ENCODE data around the gene BAD. TPM values are rescaled to one million over a fixed set of nuclear protein-coding genes. Genes with fewer than 3 reads are reported as not detected.
A peak's percentile ranks its signal among the peaks of the same experiment; 100 is the strongest.

BAD gene
- total and polyA plus RNA-seq, 2 of the 13 experiments (the other 11 are each of a cell fraction or from before 2014, with no cell fraction given): 17.9 to 28.5 TPM

DNA sequence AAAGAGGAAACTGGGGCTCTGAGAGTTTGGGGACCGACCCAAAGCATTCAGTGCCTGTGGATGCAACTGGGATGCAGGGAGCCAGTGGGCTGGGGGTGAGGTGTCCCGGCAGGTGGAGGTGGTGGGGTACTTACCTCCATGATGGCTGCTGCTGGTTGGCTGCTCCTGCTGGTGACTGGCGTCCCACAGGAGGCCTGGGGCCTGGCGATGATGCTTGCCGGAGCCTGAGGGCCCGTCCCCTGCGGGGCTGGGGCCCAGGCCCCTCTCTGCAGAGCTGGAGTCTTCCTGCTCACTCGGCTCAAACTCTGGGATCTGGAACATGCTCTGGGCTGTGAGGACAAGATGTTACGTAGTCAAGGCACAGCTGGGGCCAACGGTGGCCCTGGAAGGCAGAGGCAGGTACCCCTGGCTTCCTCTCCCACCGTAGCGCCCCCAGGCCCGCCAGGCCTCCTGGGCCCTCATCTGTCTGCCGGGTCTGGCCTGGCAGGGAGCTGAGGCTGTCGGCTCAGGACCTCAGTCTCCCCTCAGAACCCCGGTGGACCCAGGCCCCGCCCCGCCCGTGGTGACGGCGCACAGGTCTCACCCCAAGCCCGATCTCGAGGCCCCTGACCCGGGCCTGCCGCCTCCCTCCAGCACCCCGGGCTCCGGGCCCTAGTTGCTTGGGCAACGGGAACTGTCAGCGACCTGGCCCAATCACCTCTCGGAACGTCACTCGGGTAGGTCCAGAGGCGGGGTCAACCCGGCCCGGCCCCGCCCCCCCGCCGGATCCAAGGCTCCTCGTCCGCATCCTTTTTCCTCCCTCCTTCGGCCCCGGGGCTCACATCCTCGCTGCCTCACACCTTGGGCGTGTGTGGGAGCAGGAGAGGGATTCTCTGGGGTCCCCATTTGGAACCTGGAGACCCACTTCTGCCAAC lies at the start of gene BAD (continued):
- TF ChIP-seq, protein P1, sequence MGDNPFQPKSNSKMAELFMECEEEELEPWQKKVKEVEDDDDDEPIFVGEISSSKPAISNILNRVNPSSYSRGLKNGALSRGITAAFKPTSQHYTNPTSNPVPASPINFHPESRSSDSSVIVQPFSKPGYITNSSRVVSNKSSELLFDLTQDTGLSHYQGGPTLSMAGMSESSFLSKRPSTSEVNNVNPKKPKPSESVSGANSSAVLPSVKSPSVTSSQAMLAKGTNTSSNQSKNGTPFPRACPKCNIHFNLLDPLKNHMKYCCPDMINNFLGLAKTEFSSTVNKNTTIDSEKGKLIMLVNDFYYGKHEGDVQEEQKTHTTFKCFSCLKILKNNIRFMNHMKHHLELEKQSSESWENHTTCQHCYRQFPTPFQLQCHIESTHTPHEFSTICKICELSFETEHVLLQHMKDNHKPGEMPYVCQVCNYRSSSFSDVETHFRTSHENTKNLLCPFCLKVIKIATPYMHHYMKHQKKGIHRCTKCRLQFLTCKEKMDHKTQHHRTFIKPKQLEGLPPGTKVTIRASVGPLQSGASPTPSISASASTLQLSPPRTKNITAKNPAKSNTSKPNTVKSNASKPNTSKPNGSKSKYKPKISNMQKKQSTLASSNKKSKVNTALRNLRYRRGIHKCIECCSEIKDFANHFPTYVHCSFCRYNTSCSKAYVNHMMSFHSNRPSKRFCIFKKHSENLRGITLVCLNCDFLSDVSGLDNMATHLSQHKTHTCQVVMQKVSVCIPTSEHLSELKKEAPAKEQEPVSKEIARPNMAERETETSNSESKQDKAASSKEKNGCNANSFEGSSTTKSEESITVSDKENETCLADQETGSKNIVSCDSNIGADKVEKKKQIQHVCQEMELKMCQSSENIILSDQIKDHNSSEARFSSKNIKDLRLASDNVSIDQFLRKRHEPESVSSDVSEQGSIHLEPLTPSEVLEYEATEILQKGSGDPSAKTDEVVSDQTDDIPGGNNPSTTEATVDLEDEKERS (CRISPR knock-in tag; IDR thresholded peaks at IDR 0.05): no peak
- TF ChIP-seq NFYB (CRISPR knock-in tag; IDR thresholded peaks at IDR 0.05) (peak; percentile 85), ZNF790 (CRISPR knock-in tag; IDR thresholded peaks at IDR 0.05; ENCODE audit: borderline replicate concordance) (0 out of 2 replicates have a peak, but pooled peaks have one; percentile 29), NAIF1 (CRISPR knock-in tag; IDR thresholded peaks at IDR 0.05; ENCODE audit: borderline replicate concordance) (peak; percentile 96), SPEN (CRISPR knock-in tag; IDR thresholded peaks at IDR 0.05; ENCODE audit: low read depth) (peak; percentile 27; the same call in 1 of the 2 replicates), ZNF557 (CRISPR knock-in tag; IDR thresholded peaks at IDR 0.05) (no peak), KAT8 (CRISPR knock-in tag; IDR thresholded peaks at IDR 0.05) (peak; percentile 37; the same call in 1 of the 2 replicates), EZH2 (conservative IDR thresholded peaks at IDR 0.05; ENCODE audit: low read depth, low read length) (no peak), ZNF563 (CRISPR knock-in tag; IDR thresholded peaks at IDR 0.05) (0 out of 2 replicates have a peak, but pooled peaks have one; percentile 43), CC2D1A (CRISPR knock-in tag; IDR thresholded peaks at IDR 0.05) (no peak), DNMT1 (CRISPR knock-in tag; IDR thresholded peaks at IDR 0.05) (no peak), MEIS1 (CRISPR knock-in tag; IDR thresholded peaks at IDR 0.05; ENCODE audit: borderline replicate concordance) (peak; percentile 92; the same call in 1 of the 2 replicates), NFE2 (CRISPR knock-in tag; IDR thresholded peaks at IDR 0.05) (no peak), MIER2 (CRISPR knock-in tag; IDR thresholded peaks at IDR 0.05) (no peak), ESRRA (CRISPR knock-in tag; IDR thresholded peaks at IDR 0.05; ENCODE audit: low read depth) (0 out of 2 replicates have a peak, but pooled peaks have one; percentile 10), ZNF235 (CRISPR knock-in tag; IDR thresholded peaks at IDR 0.05; ENCODE audit: borderline replicate concordance) (no peak), E2F5 (CRISPR knock-in tag; conservative IDR thresholded peaks at IDR 0.05) (no peak), ZFYVE20 (CRISPR knock-in tag; IDR thresholded peaks at IDR 0.05; ENCODE audit: borderline replicate concordance, low read depth) (no peak)
- TF ChIP-seq, protein P2, sequence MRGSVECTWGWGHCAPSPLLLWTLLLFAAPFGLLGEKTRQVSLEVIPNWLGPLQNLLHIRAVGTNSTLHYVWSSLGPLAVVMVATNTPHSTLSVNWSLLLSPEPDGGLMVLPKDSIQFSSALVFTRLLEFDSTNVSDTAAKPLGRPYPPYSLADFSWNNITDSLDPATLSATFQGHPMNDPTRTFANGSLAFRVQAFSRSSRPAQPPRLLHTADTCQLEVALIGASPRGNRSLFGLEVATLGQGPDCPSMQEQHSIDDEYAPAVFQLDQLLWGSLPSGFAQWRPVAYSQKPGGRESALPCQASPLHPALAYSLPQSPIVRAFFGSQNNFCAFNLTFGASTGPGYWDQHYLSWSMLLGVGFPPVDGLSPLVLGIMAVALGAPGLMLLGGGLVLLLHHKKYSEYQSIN (CRISPR knock-in tag; IDR thresholded peaks at IDR 0.05; ENCODE audit: borderline replicate concordance): no peak
- TF ChIP-seq, protein P3, sequence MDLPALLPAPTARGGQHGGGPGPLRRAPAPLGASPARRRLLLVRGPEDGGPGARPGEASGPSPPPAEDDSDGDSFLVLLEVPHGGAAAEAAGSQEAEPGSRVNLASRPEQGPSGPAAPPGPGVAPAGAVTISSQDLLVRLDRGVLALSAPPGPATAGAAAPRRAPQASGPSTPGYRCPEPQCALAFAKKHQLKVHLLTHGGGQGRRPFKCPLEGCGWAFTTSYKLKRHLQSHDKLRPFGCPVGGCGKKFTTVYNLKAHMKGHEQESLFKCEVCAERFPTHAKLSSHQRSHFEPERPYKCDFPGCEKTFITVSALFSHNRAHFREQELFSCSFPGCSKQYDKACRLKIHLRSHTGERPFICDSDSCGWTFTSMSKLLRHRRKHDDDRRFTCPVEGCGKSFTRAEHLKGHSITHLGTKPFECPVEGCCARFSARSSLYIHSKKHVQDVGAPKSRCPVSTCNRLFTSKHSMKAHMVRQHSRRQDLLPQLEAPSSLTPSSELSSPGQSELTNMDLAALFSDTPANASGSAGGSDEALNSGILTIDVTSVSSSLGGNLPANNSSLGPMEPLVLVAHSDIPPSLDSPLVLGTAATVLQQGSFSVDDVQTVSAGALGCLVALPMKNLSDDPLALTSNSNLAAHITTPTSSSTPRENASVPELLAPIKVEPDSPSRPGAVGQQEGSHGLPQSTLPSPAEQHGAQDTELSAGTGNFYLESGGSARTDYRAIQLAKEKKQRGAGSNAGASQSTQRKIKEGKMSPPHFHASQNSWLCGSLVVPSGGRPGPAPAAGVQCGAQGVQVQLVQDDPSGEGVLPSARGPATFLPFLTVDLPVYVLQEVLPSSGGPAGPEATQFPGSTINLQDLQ (CRISPR knock-in tag; IDR thresholded peaks at IDR 0.05): no peak
